Mesendoderm (in vitro differentiated cells): ENCODE measurements around the gene GAST.
"Not testable (repeated sequence)": the region's sequence is repeated elsewhere in the genome, so short reads cannot be mapped to it uniquely, and the experiment has no call there.

ENCODE experiments used
- DNase-seq: peaks from one replicate; pipeline ENCODE4 v3.0.0; 2013
- H2AK5ac ChIP-seq: 2 replicates; pipeline ENCODE4 v1.6.1; 2013; ENCODE audit warnings: low read length, inconsistent platforms
- H2BK120ac ChIP-seq: 2 replicates; pipeline ENCODE4 v1.6.1; 2013; ENCODE audit warnings: low read depth, mild to moderate bottlenecking, low read length, moderate library complexity, mixed read lengths
- H2BK15ac ChIP-seq: replicated peaks from 2 replicates; pipeline ENCODE4 v1.6.1; 2013; ENCODE audit warnings: low read depth, mild to moderate bottlenecking, moderate library complexity
- H2BK5ac ChIP-seq: 2 replicates; pipeline ENCODE4 v1.6.1; 2013; ENCODE audit warnings: low read length, inconsistent platforms
- H3K18ac ChIP-seq: 2 replicates; pipeline ENCODE4 v1.6.1; 2013; ENCODE audit warnings: mild to moderate bottlenecking, low read length, mixed read lengths
- H3K23ac ChIP-seq: one replicate; pipeline ENCODE4 v1.6.1; 2013; ENCODE audit warnings: low read length
- H3K27ac ChIP-seq: 2 replicates; pipeline ENCODE4 v1.5.1; 2013; ENCODE audit warnings: low read depth, mild to moderate bottlenecking, inconsistent platforms, low read length, moderate library complexity
- H3K27me3 ChIP-seq: 2 replicates; pipeline ENCODE4 v1.6.1; 2013; ENCODE audit warnings: low read length, control low read depth, mild to moderate bottlenecking, inconsistent platforms; ENCODE audit not compliant: insufficient read depth, poor library complexity
- H3K36me3 ChIP-seq: 2 replicates; pipeline ENCODE4 v1.6.1; 2013; ENCODE audit warnings: low read length, inconsistent platforms; ENCODE audit not compliant: control insufficient read depth, insufficient read depth
- H3K4ac ChIP-seq: one replicate; pipeline ENCODE4 v1.6.1; 2013; ENCODE audit warnings: low read depth, mild to moderate bottlenecking, low read length, moderate library complexity
- H3K4me1 ChIP-seq: 2 replicates; pipeline ENCODE4 v1.6.1; 2013; ENCODE audit warnings: low read depth, low read length, inconsistent platforms; ENCODE audit not compliant: control insufficient read depth
- H3K4me2 ChIP-seq: 2 replicates; pipeline ENCODE4 v1.6.1; 2013; ENCODE audit warnings: low read length
- H3K4me3 ChIP-seq: 2 replicates; pipeline ENCODE4 v1.5.1; 2013; ENCODE audit warnings: mild to moderate bottlenecking, low read length
- H3K56ac ChIP-seq: one replicate; pipeline ENCODE4 v1.6.1; 2013; ENCODE audit warnings: low read length
- H3K79me1 ChIP-seq: 2 replicates; pipeline ENCODE4 v1.6.1; 2013; ENCODE audit warnings: low read length, inconsistent platforms
- H3K79me2 ChIP-seq: 2 replicates; pipeline ENCODE4 v1.6.1; 2013; ENCODE audit warnings: mild to moderate bottlenecking, low read length; ENCODE audit not compliant: control insufficient read depth, insufficient read depth
- H3K9ac ChIP-seq: 2 replicates; pipeline ENCODE4 v1.6.1; 2013; ENCODE audit warnings: low read length, inconsistent platforms
- H4K5ac ChIP-seq: one replicate; pipeline ENCODE4 v1.6.1; 2013; ENCODE audit warnings: low read length
- H4K8ac ChIP-seq: one replicate; pipeline ENCODE4 v1.6.1; 2013; ENCODE audit warnings: low read depth, mild to moderate bottlenecking, control low read depth, low read length, moderate library complexity
- WGBS: extraction: QIAGEN DNeasy Blood & Tissue Kit; methylation state at CpG from one replicate; pipeline ENCODE4 v1.1.7; 2013; ENCODE audit warnings: low lambda C conversion rate, missing lambda C conversion rate; ENCODE audit not compliant: insufficient coverage; ENCODE audit errors: extremely low coverage; 5-methylcytosine and 5-hydroxymethylcytosine counted together

GAST gene

DNA sequence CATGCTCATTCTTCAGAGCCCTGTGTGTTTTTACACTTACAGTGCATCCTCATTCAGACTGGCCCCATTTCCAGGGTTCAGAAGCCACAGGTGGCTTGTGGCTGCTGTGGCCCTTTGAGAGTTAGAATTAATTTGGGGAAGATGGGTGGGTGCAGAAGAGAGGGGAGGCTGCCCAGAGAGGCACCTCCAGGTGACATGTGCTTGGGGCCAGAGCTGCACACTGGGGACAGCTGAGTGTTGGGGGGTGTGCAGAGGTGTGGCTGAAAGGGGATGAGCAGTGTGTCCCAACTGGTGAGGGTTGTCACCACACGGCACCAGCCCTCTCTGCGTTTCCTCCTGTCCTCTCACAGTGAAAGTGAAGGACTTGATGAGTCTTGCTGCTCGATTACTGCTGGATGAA, 30.4 kb upstream of the GAST start:
- Histone ChIP-seq H3K36me3 (no peaks in the 10 kb centered on the region), H3K79me1 (no peaks in the 10 kb centered on the region), H3K4me2 (no peak overlapping the region), H3K9ac (no peak overlapping the region), H4K5ac (no peak overlapping the region), H3K18ac (no peak overlapping the region), H2AK5ac (no peak overlapping the region), H2BK15ac (no peak overlapping the region), H4K8ac (no peak overlapping the region), H2BK5ac (no peak overlapping the region), H3K27me3 (no peaks in the 10 kb centered on the region), H3K27ac (no peak overlapping the region), H3K4me1 (no peaks in the 10 kb centered on the region), H2BK120ac (no peak overlapping the region), H3K79me2 (no peaks in the 10 kb centered on the region), H3K23ac (no peak overlapping the region), H3K4me3 (no peak overlapping the region), H3K56ac (no peak overlapping the region), H3K4ac (no peak overlapping the region)
- DNase-seq = no peak
- no CpG with 5 or more reads among the region's 3 CpGs for WGBS

- H3K79me1 ChIP-seq = no peaks in the 10 kb centered on the region
- H3K4me3 ChIP-seq = no peak overlapping the region
- no peak overlapping the region for H3K23ac ChIP-seq
- H3K9ac ChIP-seq = no peak overlapping the region
- H3K18ac ChIP-seq = no peak overlapping the region
- DNase-seq = no peak
- no peak overlapping the region for H3K4me2 ChIP-seq
- no peaks in the 10 kb centered on the region for H3K36me3 ChIP-seq
- no peak overlapping the region for H3K56ac ChIP-seq
- no peaks in the 10 kb centered on the region for H3K79me2 ChIP-seq
- no peaks in the 10 kb centered on the region for H3K27me3 ChIP-seq
- WGBS = no CpG with 5 or more reads among the region's 5 CpGs
- H3K4me1 ChIP-seq = no peaks in the 10 kb centered on the region
- no peak overlapping the region for H2AK5ac ChIP-seq
- H4K5ac ChIP-seq = no peak overlapping the region
- H2BK5ac ChIP-seq = no peak overlapping the region
- no peak overlapping the region for H2BK15ac ChIP-seq
- no peak overlapping the region for H2BK120ac ChIP-seq
- no peak overlapping the region for H3K4ac ChIP-seq
- no peak overlapping the region for H3K27ac ChIP-seq
- no peak overlapping the region for H4K8ac ChIP-seq
Observed at GRCh38 chr17:41682631-41683030, 29.5 kb upstream of the GAST start.

GRCh38 chr17:41683441-41684007, 28.6 kb upstream of the GAST start:
- Histone ChIP-seq H3K23ac (no peak overlapping the region), H3K4me2 (no peak overlapping the region), H2BK5ac (no peak overlapping the region), H4K8ac (no peak overlapping the region), H3K27ac (no peak overlapping the region), H3K9ac (no peak overlapping the region), H3K4me3 (no peak overlapping the region), H3K56ac (no peak overlapping the region), H2BK120ac (no peak overlapping the region), H3K36me3 (no peaks in the 10 kb centered on the region), H3K27me3 (no peaks in the 10 kb centered on the region), H3K18ac (no peak overlapping the region), H3K79me2 (no peaks in the 10 kb centered on the region), H3K4ac (no peak overlapping the region), H3K79me1 (no peaks in the 10 kb centered on the region), H3K4me1 (no peaks in the 10 kb centered on the region), H4K5ac (no peak overlapping the region), H2AK5ac (no peak overlapping the region), H2BK15ac (no peak overlapping the region)
- DNase-seq = no peak
- WGBS = no CpG with 5 or more reads among the region's 8 CpGs

- Histone ChIP-seq H3K18ac (no peak overlapping the region), H4K5ac (no peak overlapping the region), H3K23ac (no peak overlapping the region), H2BK120ac (no peak overlapping the region), H3K56ac (no peak overlapping the region), H3K4me3 (no peak overlapping the region), H3K4me1 (no peaks in the 10 kb centered on the region), H3K36me3 (no peaks in the 10 kb centered on the region), H3K27me3 (no peaks in the 10 kb centered on the region), H2BK15ac (no peak overlapping the region), H4K8ac (no peak overlapping the region), H3K4ac (no peak overlapping the region), H2BK5ac (no peak overlapping the region), H3K79me1 (no peaks in the 10 kb centered on the region), H3K27ac (no peak overlapping the region), H3K4me2 (no peak overlapping the region), H3K79me2 (no peaks in the 10 kb centered on the region), H2AK5ac (no peak overlapping the region), H3K9ac (no peak overlapping the region)
- DNase-seq = no peak
- WGBS = no CpG with 5 or more reads among the region's 4 CpGs
Observed at GRCh38 chr17:41684035-41684434, 28.1 kb upstream of the GAST start.

DNA sequence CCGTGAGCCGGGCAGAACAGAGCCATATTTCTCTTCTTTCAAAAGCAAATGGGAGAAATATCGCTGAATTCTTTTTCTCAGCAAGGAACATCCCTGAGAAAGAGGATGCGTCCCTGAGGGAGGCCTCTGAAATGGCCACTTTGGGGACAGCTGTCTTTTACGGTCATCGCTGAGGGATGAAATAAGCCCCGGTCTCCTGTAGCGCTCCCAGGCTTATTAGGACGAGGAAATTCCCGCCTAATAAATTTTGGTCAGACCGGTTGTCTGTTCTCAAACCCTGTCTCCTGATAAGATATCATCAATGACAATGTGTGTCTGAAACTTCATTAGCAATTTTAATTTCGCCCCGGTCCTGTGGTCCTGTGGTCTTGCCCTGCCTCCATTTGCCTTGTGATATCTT, 26.4 kb upstream of the GAST start:
- not testable (repeated sequence) for H4K8ac ChIP-seq, H3K4me3 ChIP-seq, H3K79me1 ChIP-seq, H3K18ac ChIP-seq, H3K4me1 ChIP-seq, H3K56ac ChIP-seq, H2BK5ac ChIP-seq, H2BK120ac ChIP-seq, H3K27me3 ChIP-seq, H3K4me2 ChIP-seq, H3K9ac ChIP-seq, H3K27ac ChIP-seq, H3K36me3 ChIP-seq, H2AK5ac ChIP-seq, H3K23ac ChIP-seq, H2BK15ac ChIP-seq, H4K5ac ChIP-seq, H3K4ac ChIP-seq, DNase-seq
- H3K79me2 ChIP-seq = peaks cover 11% of the 10 kb centered on the region
- WGBS = no CpG with 5 or more reads among the region's 13 CpGs

DNA sequence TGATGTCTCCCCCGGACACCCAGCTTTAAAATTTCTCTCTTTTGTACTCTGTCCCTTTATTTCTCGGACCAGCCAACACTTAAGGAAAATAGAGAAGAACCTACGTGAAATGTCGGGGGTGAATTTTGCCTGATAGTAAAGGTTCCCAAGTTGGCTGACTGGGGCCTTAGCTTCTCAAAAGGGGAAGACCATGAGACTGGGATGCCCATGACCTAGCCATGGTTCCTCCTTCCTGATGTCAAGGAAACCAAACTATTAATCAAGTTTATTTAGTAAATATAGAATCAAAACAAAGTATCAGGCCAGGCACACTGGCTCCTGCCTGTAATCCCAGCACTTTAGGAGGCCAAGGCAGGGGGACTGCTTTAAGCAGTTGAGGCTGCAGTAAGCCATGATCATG, 25.9 kb upstream of the GAST start:
- DNase-seq = no peak
- WGBS = no CpG with 5 or more reads among the region's 4 CpGs
- H2BK120ac ChIP-seq = no peak overlapping the region
- no peak overlapping the region for H3K4ac ChIP-seq
- H3K18ac ChIP-seq = no peak overlapping the region
- H4K8ac ChIP-seq = no peak overlapping the region
- H3K4me1 ChIP-seq = no peaks in the 10 kb centered on the region
- no peak overlapping the region for H3K9ac ChIP-seq
- H3K79me2 ChIP-seq = peaks cover 13% of the 10 kb centered on the region
- H3K79me1 ChIP-seq = peaks cover 6% of the 10 kb centered on the region
- H2AK5ac ChIP-seq = no peak overlapping the region
- H3K27me3 ChIP-seq = no peaks in the 10 kb centered on the region
- no peak overlapping the region for H4K5ac ChIP-seq
- H2BK5ac ChIP-seq = no peak overlapping the region
- peaks cover 11% of the 10 kb centered on the region for H3K36me3 ChIP-seq
- no peak overlapping the region for H3K4me2 ChIP-seq
- no peak overlapping the region for H2BK15ac ChIP-seq
- no peak overlapping the region for H3K27ac ChIP-seq
- H3K56ac ChIP-seq = no peak overlapping the region
- H3K4me3 ChIP-seq = no peak overlapping the region
- no peak overlapping the region for H3K23ac ChIP-seq
